ENCODE measurements around the gene IDE. TPM values are rescaled to one million over a fixed set of nuclear protein-coding genes. Genes with fewer than 3 reads are reported as not detected.
"Not testable (repeated sequence)": the region's sequence is repeated elsewhere in the genome, so short reads cannot be mapped to it uniquely, and the experiment has no call there.

Gene IDE
- polyA plus RNA-seq, 3 donors: 23.2 to 26.4 (median 25.3) TPM

DNA sequence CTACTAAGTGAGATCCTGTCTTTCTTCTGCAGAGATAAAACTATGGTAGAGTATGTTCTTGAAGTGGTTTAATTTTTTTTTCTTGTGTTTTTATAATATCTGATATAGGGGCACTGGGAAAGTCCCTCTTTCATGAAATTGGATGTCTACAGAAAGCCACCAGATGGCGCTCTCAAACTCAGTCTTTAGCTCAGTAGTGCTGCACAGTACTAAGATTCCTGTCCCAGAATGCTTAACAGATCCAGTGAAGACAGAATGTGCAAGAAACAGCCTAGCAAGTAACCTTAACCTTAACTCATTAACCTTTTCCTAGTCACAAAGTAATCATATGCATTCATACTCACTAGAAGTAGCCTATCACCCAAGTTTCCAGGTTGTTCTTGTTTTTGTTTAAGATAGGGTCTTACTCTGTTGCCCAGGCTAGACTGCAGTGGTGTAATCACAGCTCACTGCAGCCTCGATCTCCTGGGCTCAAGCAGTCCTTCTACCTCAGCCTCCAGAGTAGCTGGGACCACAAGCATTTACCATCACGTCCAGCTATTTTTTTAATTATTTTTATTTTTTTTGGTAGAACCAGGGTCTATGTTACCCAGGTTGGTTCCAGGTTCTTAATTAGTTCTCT lies 56.7 kb downstream of the IDE start:
- peak; percentile 34 to 72 (median 64) for DNase-seq (ENCODE audit: extremely low read depth in 1 of 11, low read depth in 9 of 11, low spot score in 4 of 11)

DNA sequence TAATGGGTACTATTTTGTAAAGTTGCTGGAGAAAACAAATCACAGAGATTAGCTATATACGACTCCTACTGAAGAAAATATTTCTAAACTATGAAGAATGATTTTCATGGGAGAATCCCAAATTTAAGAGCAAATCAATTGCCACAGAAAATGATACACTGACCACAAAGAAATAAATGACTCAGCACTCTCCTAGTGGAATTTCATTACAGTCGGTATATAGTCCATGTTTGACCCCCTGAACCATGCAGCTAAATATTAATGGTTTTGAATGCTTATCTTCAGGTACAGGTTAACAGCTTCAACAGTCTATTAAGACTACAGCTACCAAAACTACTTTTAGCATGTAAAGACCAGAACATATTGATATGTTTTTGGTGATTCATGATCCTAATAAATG lies 65.0 kb downstream of the IDE start:
- no peak for DNase-seq (ENCODE audit: extremely low read depth in 1 of 11, low read depth in 9 of 11, low spot score in 4 of 11)

DNA sequence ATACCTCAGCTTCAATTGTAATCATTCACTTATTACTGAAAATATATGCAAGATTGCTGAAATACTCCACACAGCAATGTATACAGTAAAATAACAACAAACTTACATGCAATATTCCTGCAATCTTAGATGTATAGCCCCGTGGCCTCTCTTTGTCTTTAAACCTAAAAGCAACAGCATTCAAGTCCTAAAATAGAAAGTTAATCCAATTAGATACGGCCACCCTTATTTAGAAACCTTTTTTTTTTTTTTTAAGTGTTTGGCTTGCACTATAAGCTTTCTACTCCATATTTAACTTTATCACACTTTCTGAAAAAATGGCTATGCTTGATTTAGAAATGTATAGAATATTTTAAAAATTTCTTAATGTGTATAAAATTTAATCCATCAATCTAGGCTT lies 67.6 kb downstream of the IDE start:
- no peak for DNase-seq (ENCODE audit: extremely low read depth in 1 of 11, low read depth in 9 of 11, low spot score in 4 of 11)

DNA sequence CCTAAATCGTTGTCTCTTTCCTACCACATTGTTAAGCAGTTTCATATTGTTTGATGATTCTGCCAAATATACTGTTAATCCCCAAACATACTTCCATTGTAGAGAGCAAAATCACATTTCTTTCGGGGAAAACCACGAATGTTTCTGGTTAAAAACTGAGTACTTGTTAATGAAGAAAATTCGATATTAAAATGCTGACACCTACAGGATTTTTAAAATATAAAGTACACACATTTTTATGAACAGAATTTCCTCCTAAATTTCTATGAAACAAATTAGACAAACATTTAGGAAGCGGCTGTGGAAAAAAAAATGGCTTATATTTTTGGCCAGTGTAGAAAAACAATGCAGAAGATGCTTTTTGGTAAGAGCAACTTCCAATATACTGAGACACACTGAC lies 68.8 kb downstream of the IDE start:
- DNase-seq (ENCODE audit: extremely low read depth in 1 of 11, low read depth in 9 of 11, low spot score in 4 of 11): no peak

DNA sequence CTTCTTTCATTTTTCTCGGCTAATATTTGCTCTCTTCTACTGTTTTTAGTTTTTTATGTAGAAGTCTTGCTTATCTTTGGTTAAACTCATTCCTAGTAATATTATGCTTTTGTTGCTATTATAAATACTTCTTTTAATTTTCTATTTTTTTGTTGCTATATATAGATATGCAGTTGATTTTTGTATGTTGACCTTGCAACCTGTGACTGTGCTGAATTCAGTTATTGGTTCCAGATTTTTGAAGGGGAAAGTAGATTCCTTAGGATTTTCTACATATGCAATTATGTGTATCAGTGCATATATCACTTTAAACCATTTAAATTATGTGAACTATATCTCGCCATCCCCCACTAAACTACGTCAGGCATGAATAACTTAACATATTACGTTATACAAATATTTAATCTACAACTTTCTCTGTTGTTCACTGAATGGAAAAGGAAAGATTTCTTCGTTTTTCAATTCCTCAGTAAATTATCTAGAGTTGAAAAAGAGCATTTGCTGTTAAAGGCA lies 71.5 kb downstream of the IDE start:
- DNase-seq (ENCODE audit: extremely low read depth in 1 of 11, low read depth in 9 of 11, low spot score in 4 of 11): no peak

DNA sequence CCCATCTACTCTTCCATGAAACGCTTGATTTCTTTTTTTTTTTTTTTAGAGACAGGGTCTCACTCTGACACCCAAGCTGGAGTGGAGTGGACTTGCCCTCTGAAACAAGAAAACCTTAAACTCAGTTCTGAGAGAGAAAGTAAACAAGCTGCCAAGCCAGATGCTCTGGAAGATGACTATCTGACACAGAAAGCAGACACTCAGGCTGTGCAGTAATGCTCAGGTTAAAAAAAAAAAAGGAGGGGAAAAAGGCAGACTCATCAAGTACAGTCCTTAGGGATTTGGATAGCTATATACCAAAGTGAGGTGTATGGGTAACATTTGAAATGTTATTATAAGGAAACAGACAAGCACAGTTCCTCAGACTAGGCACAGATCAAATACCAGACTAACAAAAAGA lies 80.5 kb downstream of the IDE start:
- DNase-seq (ENCODE audit: extremely low read depth in 1 of 11, low read depth in 9 of 11, low spot score in 4 of 11): no peak

DNA sequence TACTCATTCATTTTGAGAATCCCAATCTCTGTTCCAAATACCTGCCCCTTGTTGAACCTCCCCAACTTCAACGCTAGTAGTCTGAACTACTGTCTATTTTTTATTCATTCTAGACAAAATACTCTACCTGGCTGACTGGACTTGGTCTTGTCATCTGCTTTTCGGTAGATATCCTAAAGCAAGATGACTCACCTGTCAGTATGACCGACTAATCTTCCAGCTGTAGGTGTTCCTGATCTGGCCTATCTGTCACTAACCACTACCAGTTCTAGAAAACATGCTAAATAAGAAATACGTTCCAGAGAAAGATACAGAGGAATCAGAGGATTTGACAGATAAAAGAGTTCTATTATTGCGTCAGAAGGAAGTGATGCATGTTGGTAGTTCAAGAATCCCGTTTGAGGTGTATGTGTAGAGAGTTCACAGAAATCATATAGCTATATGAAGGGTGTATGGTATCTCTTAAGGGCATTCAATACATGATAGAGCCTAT lies 81.1 kb downstream of the IDE start:
- DNase-seq (ENCODE audit: extremely low read depth in 1 of 11, low read depth in 9 of 11, low spot score in 4 of 11): no peak

DNA sequence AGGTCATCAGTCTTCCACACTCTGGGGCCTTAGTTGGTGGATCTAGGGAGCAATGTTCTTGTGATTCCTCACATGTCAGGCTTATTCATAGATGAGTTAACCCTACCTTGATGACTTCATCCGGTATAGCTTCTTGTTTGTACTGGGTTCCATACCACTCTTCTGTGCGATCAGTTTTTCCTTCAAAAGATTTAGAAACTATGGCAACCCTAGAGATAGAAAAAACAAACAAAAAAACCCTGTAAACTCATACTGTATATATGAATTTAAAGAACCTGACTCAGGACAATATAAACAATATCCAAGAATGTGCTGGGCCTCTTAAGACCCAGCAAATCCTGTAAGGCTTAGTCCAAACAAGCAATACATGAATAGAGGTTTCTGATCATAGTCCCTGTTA lies 83.5 kb downstream of the IDE start:
- DNase-seq (ENCODE audit: extremely low read depth in 1 of 11, low read depth in 9 of 11, low spot score in 4 of 11): no peak

DNA sequence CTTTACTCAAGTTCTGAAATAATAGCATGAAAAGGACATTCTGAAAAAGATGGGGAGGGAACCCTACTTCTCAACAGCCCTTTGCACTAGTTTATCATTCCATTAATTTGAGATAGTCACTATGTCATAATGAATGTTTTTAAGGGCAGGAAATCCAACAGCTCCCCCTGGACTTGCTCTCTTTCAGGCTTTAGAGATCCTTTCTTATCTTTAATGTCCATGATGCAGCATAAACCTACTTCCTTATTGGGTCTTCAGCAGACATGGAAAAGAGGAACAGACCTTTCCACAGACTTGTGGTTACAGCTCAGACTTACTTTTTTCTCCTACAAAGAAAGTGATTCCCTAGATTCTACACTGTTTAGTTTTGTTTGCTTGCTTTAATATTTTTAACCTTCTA lies 87.3 kb downstream of the IDE start:
- DNase-seq (ENCODE audit: extremely low read depth in 1 of 11, low read depth in 9 of 11, low spot score in 4 of 11): peak in 1 of 11 donors; percentile 7

DNA sequence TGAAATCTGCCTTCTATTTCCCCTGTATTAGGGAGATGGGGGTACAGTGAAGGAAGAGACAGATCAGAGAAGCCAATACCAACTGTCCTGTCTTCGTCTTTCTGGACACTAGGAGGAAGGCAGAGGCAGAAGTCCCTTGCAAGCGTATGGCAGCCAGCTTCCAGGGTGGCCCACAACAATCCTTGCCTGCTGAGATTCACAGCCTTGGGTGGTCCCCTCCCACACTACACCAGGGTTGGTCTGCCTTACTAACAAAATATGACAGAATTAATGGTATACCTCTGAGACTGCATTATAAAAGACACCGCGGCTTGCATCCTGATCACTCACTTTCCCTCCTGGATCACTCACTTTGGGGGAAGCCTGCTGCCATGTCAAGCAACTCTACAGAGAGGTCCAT lies 90.4 kb downstream of the IDE start:
- DNase-seq (ENCODE audit: extremely low read depth in 1 of 11, low read depth in 9 of 11, low spot score in 4 of 11): no peak

DNA sequence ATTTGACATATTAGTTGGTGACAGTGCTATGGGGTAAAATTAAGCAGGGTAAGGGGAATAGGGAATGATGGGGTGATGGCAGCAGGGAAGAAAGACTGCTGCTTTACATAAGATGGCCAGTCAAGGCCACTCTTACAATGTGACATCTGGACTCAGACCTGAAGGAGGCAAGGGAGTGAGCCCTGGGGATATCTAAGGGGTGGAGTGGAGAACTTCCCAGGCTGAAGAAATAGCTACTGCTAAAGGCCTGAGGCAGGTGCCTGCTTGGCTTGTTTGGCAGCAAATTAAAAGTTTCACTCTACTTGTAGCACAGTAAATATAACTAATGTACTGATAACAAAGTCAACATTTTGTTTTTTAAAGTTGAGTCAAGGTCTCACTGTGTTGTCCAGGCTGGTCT lies 93.5 kb downstream of the IDE start:
- no peak for DNase-seq (ENCODE audit: extremely low read depth in 1 of 11, low read depth in 9 of 11, low spot score in 4 of 11)

DNA sequence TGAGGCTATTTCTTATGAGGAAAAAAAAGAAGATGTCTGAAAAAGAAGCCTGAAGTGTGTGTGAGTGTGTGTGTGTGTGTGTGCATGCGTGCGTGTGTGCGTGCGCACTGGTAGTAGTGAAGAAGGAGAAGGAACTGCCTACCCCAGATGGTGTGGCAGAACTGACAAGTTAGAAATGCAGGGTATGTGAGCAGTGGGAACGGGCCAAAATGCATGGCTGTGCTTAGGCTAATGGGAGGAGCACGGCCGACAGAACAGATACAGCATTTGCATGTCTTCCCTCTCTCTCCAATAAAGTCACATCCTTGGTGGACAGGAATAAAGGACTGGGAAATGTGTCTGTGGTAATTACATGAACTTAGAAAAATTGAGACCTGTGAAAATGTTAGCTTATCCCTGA lies 94.3 kb downstream of the IDE start:
- DNase-seq (ENCODE audit: extremely low read depth in 1 of 11, low read depth in 9 of 11, low spot score in 4 of 11): no peak

DNA sequence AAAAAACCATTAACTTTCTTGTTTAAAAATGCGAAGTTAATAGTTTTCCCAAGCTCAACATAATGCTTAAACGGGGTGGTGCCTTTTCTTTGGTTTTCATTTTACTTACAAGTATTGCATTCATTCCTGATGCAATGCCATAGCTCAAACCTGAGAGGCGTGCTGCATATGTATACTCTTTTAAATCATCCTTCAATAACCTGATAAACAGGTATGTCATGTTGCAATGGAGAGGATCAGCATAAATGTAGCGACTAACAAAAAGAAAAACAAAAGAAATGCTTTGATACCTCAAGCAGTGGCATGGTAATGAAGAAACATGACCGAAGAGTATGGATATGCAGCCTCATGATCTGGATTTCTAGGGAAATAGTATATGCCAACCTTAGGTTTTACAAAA lies 95.4 kb downstream of the IDE start:
- no peak for DNase-seq (ENCODE audit: extremely low read depth in 1 of 11, low read depth in 9 of 11, low spot score in 4 of 11)

DNA sequence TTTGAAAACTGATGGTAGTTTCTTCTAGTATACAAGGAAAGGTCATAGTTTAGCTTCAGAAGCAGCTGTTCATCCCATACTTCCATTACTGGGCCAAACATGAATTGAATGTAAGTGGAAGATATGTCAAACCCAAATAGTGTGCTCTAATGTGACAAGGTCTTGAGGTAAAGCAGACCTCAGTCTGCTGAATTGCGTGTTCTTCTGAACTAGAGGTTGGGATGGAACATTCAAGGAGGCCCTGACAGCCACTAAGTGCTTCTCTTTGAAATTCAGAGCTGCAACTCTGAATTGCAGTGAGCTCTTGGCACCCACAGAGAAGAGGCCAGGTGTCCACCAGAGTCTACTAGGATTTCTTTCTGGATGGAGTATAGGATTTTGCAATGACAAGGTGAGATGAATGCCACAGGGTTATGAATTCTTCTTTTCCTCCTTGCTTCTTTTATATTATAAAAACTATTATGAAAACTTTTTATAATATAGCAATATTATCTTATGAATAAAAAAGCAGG lies 98.5 kb downstream of the IDE start:
- no peak for DNase-seq (ENCODE audit: extremely low read depth in 1 of 11, low read depth in 9 of 11, low spot score in 4 of 11)

DNA sequence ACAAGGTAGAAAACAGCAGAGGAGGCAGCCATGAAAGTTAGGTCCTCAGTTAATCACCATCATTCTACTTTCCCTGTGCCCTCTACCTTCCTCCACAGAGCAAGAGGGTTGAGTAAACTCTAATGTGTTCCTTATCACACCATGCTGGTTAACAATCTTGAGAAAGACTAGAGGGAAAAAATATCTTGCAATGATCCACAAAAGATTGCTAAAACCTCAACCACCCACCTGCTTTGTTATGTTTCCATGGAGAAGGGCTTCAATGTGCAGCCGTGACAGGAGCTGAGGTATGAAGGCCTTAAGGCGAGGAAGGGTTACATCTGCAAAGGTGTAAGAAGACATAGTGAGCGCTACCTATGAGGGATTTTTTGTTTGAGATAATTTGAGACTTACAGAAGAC lies 103.9 kb downstream of the IDE start:
- no peak for DNase-seq (ENCODE audit: extremely low read depth in 1 of 11, low read depth in 9 of 11, low spot score in 4 of 11)

DNA sequence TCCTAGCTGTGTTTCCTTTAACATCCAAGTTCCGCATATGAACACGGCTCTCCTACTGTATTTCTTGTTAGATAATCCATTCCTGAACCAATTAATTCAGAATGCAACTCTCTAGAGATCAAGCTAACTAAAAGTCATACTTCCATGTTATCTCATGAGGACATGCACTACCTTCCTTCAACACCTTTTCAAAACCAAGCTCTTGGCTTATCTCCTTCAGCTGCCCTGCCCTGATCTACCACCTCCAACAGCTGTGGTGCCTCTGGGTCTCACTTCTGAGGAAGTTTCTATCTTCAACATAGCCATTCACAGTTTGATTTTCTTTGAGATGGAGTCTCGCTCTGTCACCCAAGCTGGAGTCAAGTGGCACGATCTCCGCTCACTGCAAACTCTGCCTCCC lies 109.5 kb downstream of the IDE start:
- no peak for DNase-seq (ENCODE audit: extremely low read depth in 1 of 11, low read depth in 9 of 11, low spot score in 4 of 11)

DNA sequence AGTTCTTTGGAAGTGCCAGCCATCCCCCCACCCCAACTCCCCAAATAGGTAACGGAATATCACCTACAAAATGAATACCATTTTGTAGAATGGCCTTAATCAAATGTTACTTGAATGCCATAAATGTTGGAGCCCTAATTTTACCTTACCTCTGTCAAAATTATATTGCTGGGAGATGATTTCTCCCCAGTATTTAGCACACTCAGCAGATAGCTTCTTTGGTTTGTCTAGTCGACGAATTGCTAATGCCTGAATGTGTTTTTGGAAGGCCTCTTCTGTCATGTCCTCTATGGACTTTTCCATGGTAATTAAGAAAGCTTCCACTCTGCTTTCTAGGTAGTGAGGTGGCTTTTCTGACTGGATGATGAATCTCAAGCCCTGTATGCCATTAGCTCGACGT lies 110.3 kb downstream of the IDE start:
- no peak for DNase-seq (ENCODE audit: extremely low read depth in 1 of 11, low read depth in 9 of 11, low spot score in 4 of 11)

DNA sequence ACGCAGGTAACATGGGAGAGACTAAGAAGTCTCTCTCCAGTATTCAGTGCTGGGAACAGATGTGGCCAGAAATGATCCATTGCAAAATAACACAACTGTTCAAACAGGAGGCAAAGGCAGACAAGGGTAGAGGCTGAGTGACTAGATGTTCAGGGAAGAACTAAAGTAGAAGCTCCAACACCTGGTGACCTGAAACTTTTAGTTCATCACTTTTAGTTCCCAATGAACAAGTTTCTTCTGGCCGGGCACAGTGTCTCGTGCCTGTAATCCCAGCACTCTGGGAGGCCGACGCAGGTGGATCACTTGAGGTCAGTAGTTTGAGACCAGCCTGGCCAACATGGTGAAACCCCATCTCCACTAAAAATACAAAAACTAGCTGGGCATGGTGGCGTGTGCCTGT lies 118.9 kb downstream of the IDE start:
- not testable (repeated sequence) for DNase-seq (ENCODE audit: extremely low read depth in 1 of 11, low read depth in 9 of 11, low spot score in 4 of 11)

DNA sequence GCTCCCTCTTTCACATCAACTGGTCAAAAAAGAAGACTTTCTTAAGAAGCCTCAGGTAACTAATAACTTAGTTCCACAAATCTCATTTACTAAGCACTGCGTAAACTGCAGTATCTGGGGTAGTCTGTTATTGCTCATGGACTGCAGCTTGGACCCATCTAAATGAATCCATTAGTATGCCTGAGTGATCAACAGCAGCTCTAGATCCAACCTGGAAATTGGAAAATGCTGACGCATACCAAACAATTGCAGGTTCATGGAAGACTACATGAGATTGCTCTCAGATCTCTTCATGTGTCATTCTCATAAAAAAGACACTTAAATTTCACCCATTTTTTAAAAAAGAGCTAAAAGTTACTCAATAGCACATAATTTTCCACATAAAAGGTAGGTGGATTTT lies 121.6 kb downstream of the IDE start:
- DNase-seq (ENCODE audit: extremely low read depth in 1 of 11, low read depth in 9 of 11, low spot score in 4 of 11): no peak

DNA sequence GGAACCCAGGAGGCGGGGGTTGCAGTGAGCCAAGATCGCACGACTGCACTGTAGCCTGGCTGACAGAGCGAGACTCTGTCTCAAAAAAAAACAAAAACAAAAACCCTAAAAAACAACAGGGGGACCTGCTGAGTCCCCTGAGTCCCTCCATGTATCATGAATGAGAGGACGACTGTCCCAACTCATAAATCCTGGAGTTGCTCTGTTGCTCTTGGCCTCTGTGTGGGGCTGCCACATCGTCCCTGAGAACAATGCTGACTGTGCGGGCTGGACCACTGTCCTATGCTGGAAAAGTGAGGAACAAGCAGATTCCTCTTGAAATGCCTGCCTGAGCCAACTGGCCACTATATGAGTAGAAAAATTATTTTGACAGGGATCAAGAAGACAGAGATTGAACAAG lies 122.5 kb downstream of the IDE start:
- no peak for DNase-seq (ENCODE audit: extremely low read depth in 1 of 11, low read depth in 9 of 11, low spot score in 4 of 11)

DNA sequence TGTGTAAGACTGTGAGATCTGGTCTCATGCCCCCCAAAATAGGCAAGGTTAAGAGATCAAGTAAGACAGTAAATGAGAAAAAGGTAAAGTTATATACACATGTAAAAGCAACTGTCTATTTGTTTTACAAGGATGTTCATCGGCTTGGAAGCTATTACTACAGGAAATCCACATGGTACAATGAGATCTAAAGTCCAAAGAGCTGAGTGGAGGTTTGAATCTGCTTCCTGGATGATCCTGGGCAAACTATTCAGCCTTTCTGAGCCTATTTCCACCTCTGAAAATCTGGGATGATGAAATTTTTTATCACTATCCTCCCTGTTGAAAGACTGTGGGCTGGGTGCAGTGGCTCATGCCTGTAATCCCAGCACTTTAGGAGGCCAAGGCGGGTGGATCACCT lies 123.0 kb downstream of the IDE start:
- no peak for DNase-seq (ENCODE audit: extremely low read depth in 1 of 11, low read depth in 9 of 11, low spot score in 4 of 11)

Measured in renal cortex interstitium (tissue), 11 donors.